ENCODE measurements around the gene ADIPOR2. TPM values are rescaled to one million over a fixed set of nuclear protein-coding genes. Genes with fewer than 3 reads are reported as not detected.

ADIPOR2 gene
- total RNA-seq, 1 donor from 2014 or later, result 32.5 TPM

DNA sequence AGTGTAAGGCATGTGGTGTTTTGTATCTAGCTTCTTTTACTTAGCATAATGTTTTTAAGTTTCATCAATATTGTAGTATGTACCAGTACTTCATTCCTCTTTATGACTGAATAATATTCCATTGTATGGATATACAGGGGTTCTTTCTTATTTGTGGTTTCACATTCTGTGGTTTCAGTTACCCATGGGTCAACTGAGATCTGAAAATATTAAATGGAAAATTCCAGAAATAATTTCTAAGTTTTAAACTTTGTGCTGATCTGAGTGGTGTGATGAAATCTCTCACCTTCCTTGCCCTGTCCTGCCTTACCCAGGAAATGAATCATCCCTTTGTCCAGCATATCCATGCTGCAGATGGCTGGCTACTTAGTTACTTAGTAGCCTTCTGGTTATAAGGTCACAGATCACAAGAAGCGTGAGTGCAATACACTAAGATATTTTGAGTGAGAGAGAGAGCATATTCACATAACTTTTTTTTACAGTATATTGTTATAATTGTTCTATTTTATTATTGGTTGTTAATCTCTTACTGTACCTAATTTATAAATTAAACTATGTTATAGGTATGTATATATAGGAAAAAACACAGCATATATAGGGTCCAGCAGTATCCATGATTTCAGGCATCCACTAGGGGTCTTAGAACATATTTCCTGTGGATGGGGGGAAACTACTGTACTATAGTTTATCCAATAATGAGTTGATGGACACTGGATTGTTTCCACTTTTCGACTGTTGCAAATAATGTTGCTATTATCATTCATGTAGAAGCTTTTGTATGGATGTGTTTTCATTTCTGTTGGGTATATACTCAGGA, 69.9 kb downstream of the ADIPOR2 start:
- DNase-seq, result no peak
- ATAC-seq, result peak; percentile 20
- intact Hi-C loops (cut with micrococcal nuclease), result no loop called here

DNA sequence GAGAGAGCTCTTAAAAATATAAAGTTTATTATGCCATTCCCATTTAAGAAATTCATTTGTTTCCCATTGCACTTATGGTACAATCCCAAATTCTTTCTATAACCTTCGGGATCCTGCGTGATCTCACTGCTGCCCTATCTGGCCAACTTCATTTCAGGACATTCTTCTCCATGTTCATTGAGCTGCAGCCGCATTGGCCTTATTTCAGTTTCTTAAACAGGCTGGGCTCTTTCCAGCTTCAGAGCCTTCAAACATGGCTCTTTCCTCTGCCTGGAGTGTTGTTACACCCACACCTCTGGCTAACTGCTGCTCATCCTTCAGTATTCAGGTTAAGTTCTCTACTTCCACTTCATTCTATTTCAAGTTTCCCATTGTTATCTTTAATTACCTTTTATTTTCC, 71.0 kb downstream of the ADIPOR2 start:
- DNase-seq (no peak), ATAC-seq (no peak)
- intact Hi-C loops (cut with micrococcal nuclease), result no loop called here

DNA sequence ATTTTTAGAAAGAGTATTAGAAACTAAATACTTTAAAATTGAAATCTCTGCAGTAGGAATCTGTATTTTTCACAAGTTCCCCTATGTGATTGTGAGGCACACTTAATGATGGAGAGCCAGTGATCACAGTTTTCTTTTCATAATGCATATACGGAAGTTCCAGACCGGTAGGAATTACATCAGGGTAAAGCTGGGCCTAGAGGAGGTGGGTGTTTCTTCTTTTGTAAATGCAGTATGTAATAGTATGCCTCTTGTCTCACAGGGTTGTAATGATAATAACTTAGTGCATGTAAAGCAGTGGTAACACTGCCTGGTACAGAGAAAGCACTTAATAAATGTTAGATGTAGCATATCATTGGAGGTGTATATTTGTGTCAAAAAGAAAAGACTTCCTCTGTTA, 72.3 kb downstream of the ADIPOR2 start:
- DNase-seq (no peak), ATAC-seq (no peak)
- intact Hi-C loops (cut with micrococcal nuclease), result no loop called here

DNA sequence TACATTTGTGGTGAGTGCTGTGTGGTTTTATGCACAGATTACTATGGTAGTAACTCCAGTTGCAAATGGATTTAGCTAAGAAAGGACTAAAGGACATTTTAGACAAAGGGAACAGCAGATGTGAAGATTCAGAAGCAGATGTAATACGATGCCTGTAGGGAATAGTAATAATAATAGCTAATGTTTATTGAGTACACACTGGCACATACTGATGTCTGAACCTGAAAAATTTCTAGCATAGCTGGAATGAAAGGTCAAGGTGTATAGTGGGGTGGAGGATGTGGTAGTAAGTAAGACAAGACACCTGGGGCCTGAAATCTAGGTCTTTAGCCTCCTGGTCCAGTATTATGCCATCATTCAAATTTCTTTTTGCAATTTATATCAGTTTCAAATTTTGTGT, 75.2 kb downstream of the ADIPOR2 start:
- intact Hi-C loops (cut with micrococcal nuclease), result no loop called here
- DNase-seq (no peak), ATAC-seq (no peak)

DNA sequence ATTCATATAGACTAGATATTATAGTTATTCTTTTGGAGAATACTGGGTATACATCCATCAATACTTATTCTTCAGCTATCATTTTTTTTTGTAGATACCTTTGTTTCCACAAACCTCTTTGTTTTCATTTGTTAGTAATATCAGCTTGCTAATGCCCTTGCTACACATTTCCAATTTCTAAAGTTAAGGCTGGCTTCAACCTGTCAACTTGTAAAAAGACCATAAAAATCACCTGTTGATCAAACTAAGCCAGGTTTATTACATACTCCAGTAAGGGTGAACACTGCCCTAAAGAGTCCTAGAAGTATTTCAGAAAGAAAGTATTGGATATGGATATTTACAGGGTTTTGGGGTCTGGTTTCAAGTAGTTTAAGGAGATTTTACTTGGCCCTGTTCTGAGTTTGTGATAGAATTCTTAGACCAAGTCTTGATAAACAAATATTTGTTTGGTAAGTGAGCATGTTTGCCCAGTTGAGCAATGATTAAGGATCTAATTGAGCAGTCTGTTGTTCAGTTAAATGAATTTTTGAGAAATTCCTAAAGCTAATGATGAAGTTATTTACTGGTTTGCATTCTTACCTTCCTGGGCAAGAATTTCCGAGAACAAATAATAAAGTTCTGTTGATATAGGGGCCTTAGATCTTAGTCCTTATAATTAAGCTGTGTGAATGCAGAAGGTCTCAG, 76.7 kb downstream of the ADIPOR2 start:
- no peak for DNase-seq
- intact Hi-C loops (cut with micrococcal nuclease), result no loop called here
- ATAC-seq, result no peak

DNA sequence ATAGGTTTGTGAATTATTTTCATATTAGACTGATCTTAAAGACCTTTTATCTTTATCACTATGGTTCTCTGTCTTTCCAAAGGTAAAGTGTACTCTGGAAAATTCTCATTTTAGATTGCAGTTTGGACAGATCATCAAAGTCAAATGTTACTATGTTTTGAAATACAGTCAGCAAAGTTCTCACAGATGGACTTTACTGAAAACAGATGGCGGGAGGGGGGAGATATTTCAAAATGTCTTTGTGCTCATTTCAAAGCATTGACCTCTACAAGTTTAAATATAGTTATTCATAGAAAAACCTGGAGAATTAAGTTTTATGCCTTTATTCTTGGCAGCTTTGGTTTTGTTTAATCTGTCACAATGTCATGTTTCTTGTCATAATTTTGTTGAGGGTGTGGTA, 77.7 kb downstream of the ADIPOR2 start:
- DNase-seq (no peak), ATAC-seq (no peak)
- intact Hi-C loops (cut with micrococcal nuclease), result no loop called here

DNA sequence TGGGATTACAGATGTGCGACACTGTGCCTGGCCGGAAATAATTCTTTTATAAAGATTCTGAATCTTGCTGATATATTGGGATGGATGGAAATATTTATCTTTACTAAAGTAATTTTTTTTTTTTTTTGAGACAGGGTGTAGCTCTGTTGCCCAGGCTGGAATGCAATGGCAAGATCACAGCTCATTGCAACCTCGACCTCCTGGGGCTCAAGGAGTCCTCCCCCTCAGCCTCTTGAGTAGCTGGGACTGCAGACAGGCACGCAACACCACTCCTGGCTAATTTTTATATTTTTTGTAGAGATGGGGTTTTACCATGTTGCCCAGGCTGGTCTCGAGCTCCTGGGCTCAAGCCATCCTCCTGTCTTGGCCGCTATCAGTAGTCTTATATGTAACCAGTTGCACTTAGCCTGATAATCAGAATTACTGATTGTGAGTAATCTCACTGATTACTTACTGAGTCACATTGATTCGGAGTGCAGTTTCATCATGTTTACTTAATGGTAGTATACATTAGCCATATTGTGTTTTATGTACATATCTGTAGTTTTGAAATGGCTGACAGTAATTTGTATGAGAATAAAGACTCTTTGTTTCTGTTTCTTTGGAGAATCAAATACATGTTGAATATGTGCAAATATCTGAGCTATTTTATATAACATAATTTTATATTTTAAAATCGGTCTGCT, 79.1 kb downstream of the ADIPOR2 start:
- ATAC-seq (no peak), DNase-seq (no peak)
- intact Hi-C loops (cut with micrococcal nuclease), result no loop called here

DNA sequence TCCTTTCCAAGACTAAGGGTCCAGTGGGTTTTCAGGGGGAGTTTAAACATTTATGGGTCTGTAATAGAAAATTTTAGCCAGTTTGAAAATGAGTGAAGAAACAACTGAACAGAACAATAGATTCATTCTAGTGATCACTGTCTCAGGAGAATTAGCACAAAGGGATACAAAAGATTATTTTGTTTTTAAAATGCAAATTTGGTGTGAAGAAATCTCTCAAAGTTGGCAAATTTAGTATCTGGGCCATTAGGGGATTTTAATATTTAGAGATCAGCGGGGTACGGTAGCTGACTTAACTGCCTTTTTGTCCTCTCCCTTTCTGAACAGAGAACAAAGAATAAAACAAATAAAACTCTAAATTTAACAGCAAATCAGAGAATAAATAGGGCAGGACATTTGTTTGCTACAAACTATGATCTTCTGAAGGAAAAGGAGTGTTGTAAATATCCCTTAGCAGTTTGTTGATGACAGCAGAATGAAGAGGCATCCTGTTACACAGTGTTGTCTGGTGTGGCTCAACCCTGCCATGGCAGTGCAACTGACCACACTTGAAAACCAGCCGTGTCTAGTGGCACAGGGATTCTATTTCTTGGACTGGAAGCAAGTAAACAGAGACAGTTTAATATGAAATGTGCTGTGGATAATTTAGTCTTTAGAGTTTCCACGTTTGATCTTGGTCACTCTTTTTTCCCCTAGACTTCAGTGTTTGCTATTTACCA, 83.2 kb downstream of the ADIPOR2 start:
- ATAC-seq, result peak; percentile 60
- intact Hi-C loops (cut with micrococcal nuclease), result no loop called here
- peak; percentile 23 for DNase-seq

DNA sequence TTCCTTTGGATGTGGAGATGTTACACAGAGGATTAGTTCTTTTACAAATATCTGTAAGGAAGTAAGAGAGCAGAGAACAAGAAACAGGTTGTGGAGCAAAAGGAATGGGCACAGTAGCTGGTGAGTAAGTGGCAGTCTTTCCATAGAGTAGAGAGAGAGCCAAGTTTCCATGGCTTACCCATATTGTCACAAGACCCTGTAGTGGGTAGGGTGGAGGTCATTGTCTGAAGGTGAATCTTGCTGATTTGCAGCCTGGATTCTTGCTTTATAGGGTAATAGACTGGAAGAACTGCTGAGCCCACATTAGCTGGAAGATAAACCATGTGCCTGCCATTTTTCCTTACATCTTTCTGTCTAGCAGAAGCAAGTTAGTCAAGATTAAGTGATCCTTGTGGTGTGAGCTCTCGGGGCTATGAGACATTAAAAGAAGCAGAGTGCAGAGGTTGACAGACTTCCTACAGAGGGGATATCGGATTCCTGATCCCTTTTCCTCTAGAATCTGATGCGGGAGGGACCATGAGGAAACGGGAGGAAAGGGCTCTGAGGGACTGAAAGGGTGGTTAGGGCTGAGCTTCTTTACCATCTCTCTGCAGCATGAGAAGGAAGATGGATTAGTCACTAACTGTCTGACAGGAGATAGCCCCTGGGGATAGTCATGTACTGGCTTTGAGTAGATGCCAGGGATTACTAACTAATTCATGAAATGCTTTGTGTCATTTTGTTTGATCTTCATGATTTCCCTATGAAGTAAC, 85.5 kb downstream of the ADIPOR2 start:
- DNase-seq (no peak), ATAC-seq (peak; percentile 64)
- intact Hi-C loops (cut with micrococcal nuclease), result no loop called here

DNA sequence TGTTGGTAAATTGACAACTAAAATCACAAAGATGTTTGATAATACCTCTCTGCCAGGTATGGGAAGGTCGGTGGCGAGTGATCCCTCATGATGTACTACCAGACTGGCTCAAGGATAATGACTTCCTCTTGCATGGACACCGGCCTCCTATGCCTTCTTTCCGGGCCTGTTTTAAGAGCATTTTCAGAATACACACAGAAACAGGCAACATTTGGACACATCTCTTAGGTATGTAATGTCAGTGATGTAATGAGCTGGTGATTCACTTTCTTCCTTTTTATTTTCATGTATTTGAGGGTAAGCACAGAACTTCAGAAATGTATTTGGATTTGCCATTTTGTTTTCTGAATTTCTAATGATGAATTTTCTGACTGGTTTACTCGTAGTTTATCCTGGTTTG, 86.9 kb downstream of the ADIPOR2 start:
- ATAC-seq (no peak), DNase-seq (no peak)
- intact Hi-C loops (cut with micrococcal nuclease), result no loop called here

DNA sequence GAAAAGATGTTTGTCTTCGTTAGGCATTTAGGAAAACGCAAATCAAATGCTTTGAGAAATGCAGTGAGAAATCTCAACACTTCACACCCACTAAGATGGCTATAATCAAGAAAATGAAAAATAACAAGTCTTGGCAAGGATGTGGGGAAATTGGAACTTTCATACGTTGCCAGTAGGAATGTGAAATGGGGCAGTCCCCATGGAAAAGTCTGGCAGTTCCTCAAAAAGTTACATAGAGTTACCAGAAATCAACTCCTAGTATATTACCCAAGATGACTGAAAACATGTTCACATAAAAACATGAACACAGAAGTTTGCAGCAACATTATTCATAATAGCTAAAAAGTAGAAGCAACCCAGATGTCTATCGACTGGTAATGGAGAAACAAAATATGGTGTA, 88.0 kb downstream of the ADIPOR2 start:
- DNase-seq (no peak), ATAC-seq (peak; percentile 31)
- intact Hi-C loops (cut with micrococcal nuclease), result no loop called here

DNA sequence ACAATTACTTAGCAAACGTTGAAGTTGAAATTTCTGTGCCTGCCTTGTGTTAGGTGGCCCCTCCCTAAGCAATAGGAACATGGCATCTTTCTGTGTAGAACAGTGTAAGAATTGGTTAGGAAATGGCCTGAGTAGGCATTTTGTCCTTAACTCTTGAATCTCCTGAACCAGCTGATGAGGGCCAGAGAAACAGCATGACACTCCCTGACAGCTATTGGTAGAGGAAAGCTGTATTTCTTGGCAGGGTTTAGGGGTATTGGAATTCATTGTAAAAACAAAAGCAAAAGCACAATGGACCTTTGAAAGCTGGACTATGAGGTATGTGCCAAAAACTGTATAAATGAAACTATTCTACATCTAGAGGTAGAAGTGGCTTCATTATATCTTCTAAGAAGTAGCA, 88.9 kb downstream of the ADIPOR2 start:
- DNase-seq, result no peak
- intact Hi-C loops (cut with micrococcal nuclease), result no loop called here
- ATAC-seq, result peak; percentile 34

DNA sequence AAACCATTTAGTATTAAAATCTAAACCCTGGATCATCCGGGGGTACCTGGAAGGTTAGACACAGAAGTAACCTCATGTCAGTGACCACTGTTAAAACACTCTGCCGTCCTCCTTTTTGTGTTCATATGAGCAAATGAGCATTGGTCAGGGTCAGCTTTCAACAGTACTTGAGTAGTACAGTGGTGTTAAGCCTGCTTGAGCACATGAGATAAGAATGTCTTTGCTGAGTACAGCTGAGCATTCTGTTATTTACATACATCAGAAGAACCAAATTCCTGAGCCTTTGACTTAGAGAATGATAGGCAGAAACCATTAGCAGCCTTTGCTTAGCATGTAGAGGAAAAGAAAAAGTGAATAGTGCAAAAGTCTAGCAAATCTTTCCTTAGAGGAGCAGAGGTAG, 90.9 kb downstream of the ADIPOR2 start:
- ATAC-seq (peak; percentile 35), DNase-seq (no peak)
- intact Hi-C loops (cut with micrococcal nuclease), result no loop called here

DNA sequence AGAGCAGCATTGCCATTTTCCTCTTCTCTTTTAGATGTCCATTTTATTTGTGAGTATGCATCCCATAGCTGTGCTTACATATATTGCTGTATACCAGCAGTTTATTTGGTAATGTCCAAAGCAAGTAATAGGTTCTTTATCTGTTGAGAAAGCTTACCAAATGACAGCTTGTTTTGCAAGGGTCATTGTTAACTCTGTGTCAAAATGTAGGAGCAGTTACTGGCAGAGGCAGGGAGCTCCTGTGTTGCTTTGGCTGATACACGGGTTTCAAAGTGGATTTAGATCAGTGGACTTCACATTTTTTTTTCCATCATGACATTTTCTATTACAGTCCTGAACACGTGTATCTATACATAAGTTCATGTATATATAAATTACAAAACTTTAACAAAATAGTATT, 91.3 kb downstream of the ADIPOR2 start:
- intact Hi-C loops (cut with micrococcal nuclease), result no loop called here
- ATAC-seq, result no peak
- no peak for DNase-seq

DNA sequence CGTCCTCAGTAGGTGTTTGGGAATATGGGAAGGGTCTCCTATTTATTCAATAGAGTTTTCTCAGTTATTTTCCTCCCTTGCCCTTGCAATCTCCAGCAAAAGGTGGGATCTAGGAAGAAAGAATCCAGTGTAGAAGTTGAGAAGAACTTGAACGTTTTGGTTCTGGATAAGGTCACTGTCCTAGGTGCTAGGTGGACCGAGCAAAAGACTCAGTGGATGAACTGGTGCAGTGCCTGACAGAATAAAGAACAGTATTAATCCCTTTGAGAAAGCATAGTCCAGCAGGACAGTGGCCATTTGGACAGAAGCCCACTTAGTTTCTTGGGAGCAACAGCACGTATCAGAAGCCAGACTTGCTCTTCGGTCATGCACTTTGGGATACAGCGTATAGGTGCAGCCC, 96.8 kb downstream of the ADIPOR2 start:
- intact Hi-C loops (cut with micrococcal nuclease), result no loop called here
- ATAC-seq (no peak), DNase-seq (no peak)

DNA sequence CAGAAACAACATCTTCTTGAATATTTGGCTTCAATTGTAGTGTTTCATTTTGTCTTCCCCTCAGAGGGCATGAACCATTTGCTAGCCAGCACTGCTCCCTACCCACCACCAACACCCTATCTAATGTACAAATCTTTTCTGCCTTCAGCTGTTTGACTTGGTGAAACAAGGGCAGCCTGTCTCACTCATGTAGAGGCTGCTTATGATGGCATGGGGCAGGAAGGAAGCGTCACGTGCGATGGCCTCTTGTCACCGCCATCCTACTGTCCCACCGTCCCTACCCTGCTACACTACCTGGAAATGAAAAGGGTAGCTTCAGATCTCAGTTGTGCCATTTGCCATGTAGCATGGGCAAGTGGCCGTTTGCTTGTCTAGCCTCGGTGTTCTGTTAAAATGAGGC, 99.6 kb downstream of the ADIPOR2 start:
- ATAC-seq (no peak), DNase-seq (no peak)

DNA sequence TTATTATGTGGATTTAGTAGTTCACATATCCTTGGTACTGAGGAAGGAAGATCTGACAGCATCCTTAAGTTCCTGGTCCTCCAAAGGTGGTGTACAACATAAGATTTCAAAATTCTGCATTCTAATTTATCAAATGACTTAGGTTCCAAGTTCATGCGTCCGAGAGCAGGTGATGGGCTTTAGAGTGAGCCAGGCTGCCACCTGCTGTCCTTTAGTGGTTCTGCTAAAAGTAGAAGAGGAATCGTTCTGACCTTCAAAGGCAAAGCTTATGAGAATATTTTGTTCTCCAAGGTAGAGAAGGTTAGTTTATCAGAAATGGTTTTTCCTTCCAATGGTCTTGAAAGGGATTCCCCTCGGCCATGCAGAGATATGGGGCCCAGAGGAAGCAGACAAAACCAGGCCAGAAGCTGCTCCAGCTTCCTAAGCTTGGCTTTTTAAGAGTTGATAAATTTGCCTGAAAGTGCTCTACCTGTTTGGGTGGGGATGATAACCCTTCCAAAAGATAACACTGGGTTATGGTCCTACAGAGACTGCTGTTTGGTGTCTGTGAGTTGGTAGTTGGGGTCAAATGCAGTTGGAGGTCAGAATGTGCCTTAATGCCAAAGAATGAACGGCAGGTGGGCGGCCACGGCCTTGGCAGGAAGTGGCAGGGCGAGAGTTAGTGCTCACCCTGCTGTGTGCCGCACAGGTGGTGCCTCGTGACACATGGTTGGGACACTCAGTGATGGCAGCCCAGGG, 100.4 kb downstream of the ADIPOR2 start:
- intact Hi-C loops (cut with micrococcal nuclease), result loop anchor here (5.0 kb wide), 1 partner anchor 139 kb away; no protein-coding TSS in a partner anchor
- ATAC-seq, result peak; percentile 25
- DNase-seq, result peak; percentile 68

More for the DNA sequence above, 99.6 kb downstream of the ADIPOR2 start:
- intact Hi-C loops (cut with micrococcal nuclease), result loop anchor here (5.0 kb wide), 1 partner anchor 138 kb away; no protein-coding TSS in a partner anchor

DNA sequence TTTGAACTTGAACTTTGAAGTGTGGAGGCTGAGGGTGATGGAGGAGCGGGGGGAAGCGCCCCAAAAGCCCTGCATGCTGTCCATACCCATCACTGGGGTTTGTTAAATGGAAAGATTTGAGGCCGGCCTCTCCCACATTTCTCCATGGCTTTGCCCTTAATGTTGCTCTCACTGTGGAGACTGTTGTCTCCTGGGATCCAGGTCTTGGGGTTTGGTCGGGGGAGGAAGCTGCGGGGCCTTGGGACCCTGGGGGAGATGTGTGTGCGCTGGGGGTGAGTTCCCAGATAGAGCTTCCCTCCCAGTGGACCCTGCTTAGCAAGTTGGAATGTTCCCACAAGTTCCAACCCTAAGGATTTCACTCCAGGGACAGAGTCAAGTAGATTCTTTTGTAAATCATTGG, 101.5 kb downstream of the ADIPOR2 start:
- ATAC-seq, result no peak
- DNase-seq, result no peak
- intact Hi-C loops (cut with micrococcal nuclease), result loop anchor here (5.0 kb wide), 1 partner anchor 140 kb away; no protein-coding TSS in a partner anchor

All from left ventricle myocardium superior (tissue), 1 donor.